NCI-H1436 treated with DMSO at 0.1 percent for 48 hours (cell line): Measurements from ENCODE around the gene CACNG1.

ENCODE experiments used
- DNase-seq: peaks from one replicate; lab custom pipeline; 2025; lab: John Stamatoyannopoulos, UW

The CACNG1 gene

GRCh38 chr17:67044016-67044772 lies at the start of gene CACNG1:
TSS of gene CACNG1 (plus strand) at chr17:67044554. CDS start at chr17:67044661, 107 bp downstream.
- DNase-seq = no peak

- no peak for DNase-seq
These were observed 49.3 kb upstream of the CACNG1 start for GRCh38 chr17:66994930-66995535.

- DNase-seq = no peak
These were observed 48.4 kb upstream of the CACNG1 start for GRCh38 chr17:66995944-66996343.

GRCh38 chr17:66996926-66997325 lies 47.4 kb upstream of the CACNG1 start:
- DNase-seq = no peak

- no peak for DNase-seq
These were observed 41.1 kb upstream of the CACNG1 start for GRCh38 chr17:67003231-67003630.

GRCh38 chr17:67004181-67004580 lies 40.2 kb upstream of the CACNG1 start:
- DNase-seq = no peak

- DNase-seq = no peak
These were observed 37.1 kb upstream of the CACNG1 start for GRCh38 chr17:67007266-67007665.

- DNase-seq = no peak
These were observed 36.3 kb upstream of the CACNG1 start for GRCh38 chr17:67008101-67008500.

- DNase-seq = no peak
These were observed 32.7 kb upstream of the CACNG1 start for GRCh38 chr17:67011527-67012175.

GRCh38 chr17:67013891-67014290 lies 30.5 kb upstream of the CACNG1 start:
- DNase-seq = no peak

- DNase-seq = no peak
These were observed 29.4 kb upstream of the CACNG1 start for GRCh38 chr17:67015001-67015400.

- no peak for DNase-seq
These were observed 28.2 kb upstream of the CACNG1 start for GRCh38 chr17:67016039-67016762.

GRCh38 chr17:67017910-67018309 lies 26.4 kb upstream of the CACNG1 start:
- no peak for DNase-seq

- peak; percentile 86 for DNase-seq
These were observed 25.6 kb upstream of the CACNG1 start for GRCh38 chr17:67018471-67019434.

GRCh38 chr17:67019809-67020208 lies 24.5 kb upstream of the CACNG1 start:
- DNase-seq = no peak

- peak; percentile 31 for DNase-seq
These were observed 24.0 kb upstream of the CACNG1 start for GRCh38 chr17:67020293-67020766.

- DNase-seq = no peak
These were observed 23.2 kb upstream of the CACNG1 start for GRCh38 chr17:67021196-67021595.

GRCh38 chr17:67021743-67022450 lies 22.5 kb upstream of the CACNG1 start:
- DNase-seq = no peak

- no peak for DNase-seq
These were observed 21.9 kb upstream of the CACNG1 start for GRCh38 chr17:67022451-67022810.

- DNase-seq = no peak
These were observed 19.6 kb upstream of the CACNG1 start for GRCh38 chr17:67024736-67025135.
